ENCODE results near the gene FGF2.

FGF2 gene

DNA sequence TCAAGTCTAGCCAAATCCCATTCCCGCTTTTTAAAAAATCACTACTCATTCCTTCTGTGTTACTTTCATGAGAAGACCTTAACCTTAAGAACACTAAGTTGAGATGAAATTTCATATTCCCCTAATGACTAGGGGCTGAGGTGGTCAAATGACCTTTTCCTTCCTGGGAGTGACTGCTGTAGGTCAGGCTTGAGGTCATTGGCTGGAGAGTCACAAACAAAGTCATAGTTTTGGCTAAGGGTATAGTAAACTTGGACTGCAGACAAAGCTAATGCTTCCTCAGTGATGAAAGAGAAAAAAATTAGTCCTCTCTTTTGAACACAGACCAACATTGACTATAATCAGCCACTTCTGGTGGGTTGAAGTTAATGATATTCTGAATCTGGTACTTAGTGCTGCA is 16.0 kb upstream of the FGF2 start:
- TF ChIP-seq, protein P1, sequence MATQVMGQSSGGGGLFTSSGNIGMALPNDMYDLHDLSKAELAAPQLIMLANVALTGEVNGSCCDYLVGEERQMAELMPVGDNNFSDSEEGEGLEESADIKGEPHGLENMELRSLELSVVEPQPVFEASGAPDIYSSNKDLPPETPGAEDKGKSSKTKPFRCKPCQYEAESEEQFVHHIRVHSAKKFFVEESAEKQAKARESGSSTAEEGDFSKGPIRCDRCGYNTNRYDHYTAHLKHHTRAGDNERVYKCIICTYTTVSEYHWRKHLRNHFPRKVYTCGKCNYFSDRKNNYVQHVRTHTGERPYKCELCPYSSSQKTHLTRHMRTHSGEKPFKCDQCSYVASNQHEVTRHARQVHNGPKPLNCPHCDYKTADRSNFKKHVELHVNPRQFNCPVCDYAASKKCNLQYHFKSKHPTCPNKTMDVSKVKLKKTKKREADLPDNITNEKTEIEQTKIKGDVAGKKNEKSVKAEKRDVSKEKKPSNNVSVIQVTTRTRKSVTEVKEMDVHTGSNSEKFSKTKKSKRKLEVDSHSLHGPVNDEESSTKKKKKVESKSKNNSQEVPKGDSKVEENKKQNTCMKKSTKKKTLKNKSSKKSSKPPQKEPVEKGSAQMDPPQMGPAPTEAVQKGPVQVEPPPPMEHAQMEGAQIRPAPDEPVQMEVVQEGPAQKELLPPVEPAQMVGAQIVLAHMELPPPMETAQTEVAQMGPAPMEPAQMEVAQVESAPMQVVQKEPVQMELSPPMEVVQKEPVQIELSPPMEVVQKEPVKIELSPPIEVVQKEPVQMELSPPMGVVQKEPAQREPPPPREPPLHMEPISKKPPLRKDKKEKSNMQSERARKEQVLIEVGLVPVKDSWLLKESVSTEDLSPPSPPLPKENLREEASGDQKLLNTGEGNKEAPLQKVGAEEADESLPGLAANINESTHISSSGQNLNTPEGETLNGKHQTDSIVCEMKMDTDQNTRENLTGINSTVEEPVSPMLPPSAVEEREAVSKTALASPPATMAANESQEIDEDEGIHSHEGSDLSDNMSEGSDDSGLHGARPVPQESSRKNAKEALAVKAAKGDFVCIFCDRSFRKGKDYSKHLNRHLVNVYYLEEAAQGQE (IDR thresholded peaks at IDR 0.05; ENCODE audit: insufficient read depth in 1 of 2, low read depth in 2 of 2, low read length in 2 of 2) = no peak
- no peak for TF ChIP-seq TAF1 (IDR thresholded peaks at IDR 0.05; ENCODE audit: borderline replicate concordance, insufficient read depth, low read length)
- TF ChIP-seq POLR2AphosphoS5 (IDR thresholded peaks at IDR 0.05; ENCODE audit: low read depth, low read length) = no peak
- no peak for TF ChIP-seq FOXP2 (optimal IDR thresholded peaks at IDR 0.05; ENCODE audit: borderline replicate concordance, extremely low read depth, extremely low read length, insufficient read depth)
- TF ChIP-seq SIN3A (IDR thresholded peaks at IDR 0.05; ENCODE audit: borderline replicate concordance, insufficient read depth, low read length) = no peak

GRCh38 chr4:122814426-122814825 is 12.2 kb upstream of the FGF2 start:
- no peak for TF ChIP-seq SIN3A (IDR thresholded peaks at IDR 0.05; ENCODE audit: borderline replicate concordance, insufficient read depth, low read length)
- no peak for TF ChIP-seq POLR2AphosphoS5 (IDR thresholded peaks at IDR 0.05; ENCODE audit: low read depth, low read length)
- TF ChIP-seq, protein P1 (IDR thresholded peaks at IDR 0.05; ENCODE audit: insufficient read depth in 1 of 2, low read depth in 2 of 2, low read length in 2 of 2) = no peak
- TF ChIP-seq FOXP2 (optimal IDR thresholded peaks at IDR 0.05; ENCODE audit: borderline replicate concordance, extremely low read depth, extremely low read length, insufficient read depth) = no peak
- no peak for TF ChIP-seq TAF1 (IDR thresholded peaks at IDR 0.05; ENCODE audit: borderline replicate concordance, insufficient read depth, low read length)

GRCh38 chr4:122815248-122815647 is 11.4 kb upstream of the FGF2 start:
- TF ChIP-seq SIN3A (IDR thresholded peaks at IDR 0.05; ENCODE audit: borderline replicate concordance, insufficient read depth, low read length) (no peak), TAF1 (IDR thresholded peaks at IDR 0.05; ENCODE audit: borderline replicate concordance, insufficient read depth, low read length) (no peak), FOXP2 (optimal IDR thresholded peaks at IDR 0.05; ENCODE audit: borderline replicate concordance, extremely low read depth, extremely low read length, insufficient read depth) (no peak), POLR2AphosphoS5 (IDR thresholded peaks at IDR 0.05; ENCODE audit: low read depth, low read length) (no peak)
- TF ChIP-seq, protein P1 (IDR thresholded peaks at IDR 0.05; ENCODE audit: insufficient read depth in 1 of 2, low read depth in 2 of 2, low read length in 2 of 2) = no peak

DNA sequence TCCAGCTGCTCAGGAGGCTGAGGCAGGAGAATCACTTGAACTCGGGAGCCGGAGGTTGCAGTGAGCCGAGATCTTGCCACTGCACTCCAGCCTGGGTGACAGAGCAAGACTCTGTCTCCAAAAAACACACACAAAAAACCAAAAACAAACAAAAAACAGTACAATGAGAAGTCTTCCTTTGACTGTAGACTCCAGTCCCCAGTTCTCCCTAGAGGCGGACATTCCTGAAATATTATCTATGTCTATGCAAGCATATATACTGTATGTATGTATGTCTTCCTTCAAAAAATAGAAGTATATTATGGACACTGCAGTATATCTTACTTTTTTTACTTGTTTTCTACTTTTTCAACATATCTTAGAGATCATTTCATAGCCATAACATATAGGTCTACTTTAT is 10.2 kb upstream of the FGF2 start:
- TF ChIP-seq POLR2AphosphoS5 (IDR thresholded peaks at IDR 0.05; ENCODE audit: low read depth, low read length) (no peak), SIN3A (IDR thresholded peaks at IDR 0.05; ENCODE audit: borderline replicate concordance, insufficient read depth, low read length) (no peak), FOXP2 (optimal IDR thresholded peaks at IDR 0.05; ENCODE audit: borderline replicate concordance, extremely low read depth, extremely low read length, insufficient read depth) (no peak), TAF1 (IDR thresholded peaks at IDR 0.05; ENCODE audit: borderline replicate concordance, insufficient read depth, low read length) (no peak)
- TF ChIP-seq, protein P1 (IDR thresholded peaks at IDR 0.05; ENCODE audit: insufficient read depth in 1 of 2, low read depth in 2 of 2, low read length in 2 of 2) = no peak

All from PFSK-1 (cell line).